Activated T-helper 1 cell treated with anti-CD3 and anti-CD28 coated beads, Interleukin-12 subunit alpha, Interleukin-12 subunit beta, Interleukin-2, Interleukin-4 antibody, amounts not matched to agents 30 ng/mL and 10 ng/mL and 1 ng/mL, durations not matched to agents 14 hours and 24 hours and 36 hours (primary cell): ENCODE data around the gene PLD6. TPM values are rescaled to one million over a fixed set of nuclear protein-coding genes. Genes with fewer than 3 reads are reported as not detected.
"Not testable (repeated sequence)": the region's sequence is repeated elsewhere in the genome, so short reads cannot be mapped to it uniquely, and the experiment has no call there.

Experiments used
- DNase-seq: peaks from one replicate; pipeline ENCODE4 v3.0.0; 2021; ENCODE audit warnings: low spot score
- H3K27ac Mint-ChIP-seq: one replicate; pipeline ENCODE4 v1.8.0; 2021; ENCODE audit warnings: mild to moderate bottlenecking, mixed read lengths
- H3K27me3 Mint-ChIP-seq: one replicate; pipeline ENCODE4 v1.8.0; 2022; ENCODE audit warnings: mild to moderate bottlenecking, moderate library complexity, mixed read lengths; ENCODE audit not compliant: insufficient read depth
- H3K36me3 Mint-ChIP-seq: one replicate; pipeline ENCODE4 v1.8.0; 2021; ENCODE audit warnings: low read depth, mixed read lengths
- H3K4me1 Mint-ChIP-seq: one replicate; pipeline ENCODE4 v1.8.0; 2021; ENCODE audit warnings: low read depth, mixed read lengths
- H3K4me3 Mint-ChIP-seq: one replicate; pipeline ENCODE4 v1.8.0; 2021; ENCODE audit warnings: mild to moderate bottlenecking, moderate library complexity, mixed read lengths
- H3K9me3 Mint-ChIP-seq: one replicate; pipeline ENCODE4 v1.8.0; 2021; ENCODE audit warnings: mixed read lengths
- intact Hi-C: fragments of 100-400 bp; cut with micrococcal nuclease; formaldehyde crosslinking; loops from one replicate; pipeline ENCODE4 v1.15.1; 2024
- total RNA-seq: library from RNA; stranded (reverse); gene quantifications from 2 replicates; pipeline ENCODE4 v1.2.3, GENCODE V29; 2022

Gene PLD6
- total RNA-seq, 1 donor from 2014 or later: 20.5 TPM

- Mint-ChIP-seq H3K27me3 (no peaks in the 10 kb centered on the region), H3K9me3 (no peaks in the 10 kb centered on the region), H3K27ac (no peak overlapping the region), H3K36me3 (peaks cover 24% of the 10 kb centered on the region), H3K4me3 (no peak overlapping the region), H3K4me1 (no peaks in the 10 kb centered on the region)
- intact Hi-C loops: no loop called here
- DNase-seq: no peak
Measured at GRCh38 chr17:17203173-17203730, 2.9 kb downstream of the PLD6 start.

- DNase-seq: no peak
- Mint-ChIP-seq H3K36me3 (peaks cover 28% of the 10 kb centered on the region), H3K9me3 (no peaks in the 10 kb centered on the region), H3K27ac (no peak overlapping the region), H3K27me3 (no peaks in the 10 kb centered on the region), H3K4me1 (no peaks in the 10 kb centered on the region), H3K4me3 (no peak overlapping the region)
- intact Hi-C loops: no loop called here
Measured at GRCh38 chr17:17201907-17202306, 4.2 kb downstream of the PLD6 start.

GRCh38 chr17:17201271-17201670 lies 4.9 kb downstream of the PLD6 start:
- Mint-ChIP-seq H3K36me3 (peaks cover 28% of the 10 kb centered on the region), H3K4me1 (no peaks in the 10 kb centered on the region), H3K27me3 (no peaks in the 10 kb centered on the region), H3K27ac (no peak overlapping the region), H3K9me3 (no peaks in the 10 kb centered on the region), H3K4me3 (no peak overlapping the region)
- intact Hi-C loops: no loop called here
- DNase-seq: no peak

- H3K27ac Mint-ChIP-seq: no peak overlapping the region
Measured at GRCh38 chr17:17200831-17201230, 5.3 kb downstream of the PLD6 start.

GRCh38 chr17:17200311-17200710 lies 5.8 kb downstream of the PLD6 start:
- H3K36me3 Mint-ChIP-seq: peaks cover 28% of the 10 kb centered on the region
- no peaks in the 10 kb centered on the region for H3K27me3 Mint-ChIP-seq
- no peaks in the 10 kb centered on the region for H3K9me3 Mint-ChIP-seq
- intact Hi-C loops: no loop called here
- no peak for DNase-seq
- no peaks in the 10 kb centered on the region for H3K4me1 Mint-ChIP-seq
- no peak overlapping the region for H3K4me3 Mint-ChIP-seq
- no peak overlapping the region for H3K27ac Mint-ChIP-seq

More at GRCh38 chr17:17200831-17201230, 5.3 kb downstream of the PLD6 start:
- no peak for DNase-seq
- Mint-ChIP-seq H3K36me3 (peaks cover 28% of the 10 kb centered on the region), H3K27me3 (no peaks in the 10 kb centered on the region), H3K4me1 (no peaks in the 10 kb centered on the region), H3K9me3 (no peaks in the 10 kb centered on the region), H3K4me3 (no peak overlapping the region)
- intact Hi-C loops: no loop called here

- Mint-ChIP-seq H3K36me3 (peaks cover 15% of the 10 kb centered on the region), H3K9me3 (no peaks in the 10 kb centered on the region), H3K27ac (no peak overlapping the region), H3K4me1 (no peaks in the 10 kb centered on the region), H3K27me3 (no peaks in the 10 kb centered on the region), H3K4me3 (no peak overlapping the region)
- intact Hi-C loops: no loop called here
- DNase-seq: no peak
Measured at GRCh38 chr17:17198281-17198680, 7.9 kb downstream of the PLD6 start.

- Mint-ChIP-seq H3K9me3 (no peaks in the 10 kb centered on the region), H3K36me3 (peaks cover 7% of the 10 kb centered on the region), H3K27me3 (no peaks in the 10 kb centered on the region), H3K27ac (no peak overlapping the region), H3K4me3 (no peak overlapping the region), H3K4me1 (no peaks in the 10 kb centered on the region)
- DNase-seq: no peak
- intact Hi-C loops: no loop called here
Measured at GRCh38 chr17:17196776-17197175, 9.4 kb downstream of the PLD6 start.

GRCh38 chr17:17195466-17195865 lies 10.7 kb downstream of the PLD6 start:
- H3K36me3 Mint-ChIP-seq: peaks cover 11% of the 10 kb centered on the region
- intact Hi-C loops, H3K4me3 Mint-ChIP-seq, H3K9me3 Mint-ChIP-seq, H3K27ac Mint-ChIP-seq, H3K27me3 Mint-ChIP-seq, H3K4me1 Mint-ChIP-seq, DNase-seq: not testable (repeated sequence)

GRCh38 chr17:17191961-17192381 lies 14.2 kb downstream of the PLD6 start:
- DNase-seq: no peak
- intact Hi-C loops: no loop called here
- H3K4me1 Mint-ChIP-seq: peaks cover 7% of the 10 kb centered on the region
- no peak overlapping the region for H3K4me3 Mint-ChIP-seq
- H3K27ac Mint-ChIP-seq: no peak overlapping the region
- peaks cover 6% of the 10 kb centered on the region for H3K36me3 Mint-ChIP-seq
- H3K9me3 Mint-ChIP-seq: no peaks in the 10 kb centered on the region
- no peaks in the 10 kb centered on the region for H3K27me3 Mint-ChIP-seq

GRCh38 chr17:17191346-17191792 lies 14.8 kb downstream of the PLD6 start:
- DNase-seq: no peak
- peaks cover 13% of the 10 kb centered on the region for H3K4me1 Mint-ChIP-seq
- intact Hi-C loops: no loop called here
- H3K36me3 Mint-ChIP-seq: peaks cover 6% of the 10 kb centered on the region
- no peaks in the 10 kb centered on the region for H3K27me3 Mint-ChIP-seq
- no peak overlapping the region for H3K27ac Mint-ChIP-seq
- no peak overlapping the region for H3K4me3 Mint-ChIP-seq
- no peaks in the 10 kb centered on the region for H3K9me3 Mint-ChIP-seq

GRCh38 chr17:17190188-17190587 lies 15.9 kb downstream of the PLD6 start:
- Mint-ChIP-seq H3K27ac (no peak overlapping the region), H3K36me3 (peaks cover 15% of the 10 kb centered on the region)

GRCh38 chr17:17189559-17189958 lies 16.6 kb downstream of the PLD6 start:
- Mint-ChIP-seq H3K27me3 (no peaks in the 10 kb centered on the region), H3K36me3 (peaks cover 19% of the 10 kb centered on the region), H3K4me3 (no peak overlapping the region), H3K27ac (no peak overlapping the region), H3K4me1 (peaks cover 31% of the 10 kb centered on the region), H3K9me3 (no peaks in the 10 kb centered on the region)
- no peak for DNase-seq
- intact Hi-C loops: no loop called here

More at GRCh38 chr17:17190188-17190587, 15.9 kb downstream of the PLD6 start:
- Mint-ChIP-seq H3K4me1 (peaks cover 25% of the 10 kb centered on the region), H3K9me3 (no peaks in the 10 kb centered on the region), H3K4me3 (no peak overlapping the region), H3K27me3 (no peaks in the 10 kb centered on the region)
- intact Hi-C loops: no loop called here
- no peak for DNase-seq

GRCh38 chr17:17188586-17188985 lies 17.5 kb downstream of the PLD6 start:
- H3K27me3 Mint-ChIP-seq: no peaks in the 10 kb centered on the region
- H3K4me1 Mint-ChIP-seq: peaks cover 41% of the 10 kb centered on the region
- peaks cover 28% of the 10 kb centered on the region for H3K36me3 Mint-ChIP-seq
- no peaks in the 10 kb centered on the region for H3K9me3 Mint-ChIP-seq
- H3K27ac Mint-ChIP-seq: no peak overlapping the region
- DNase-seq: no peak
- no peak overlapping the region for H3K4me3 Mint-ChIP-seq
- intact Hi-C loops: no loop called here
